Hepatocyte (in vitro differentiated cells): ENCODE measurements around the gene LRRC45. TPM values are rescaled to one million over a fixed set of nuclear protein-coding genes. Genes with fewer than 3 reads are reported as not detected.

Source experiments
- DNase-seq: peaks from one replicate; pipeline ENCODE4 v3.0.0-alpha.2; 2016; ENCODE audit warnings: low spot score
- H2AFZ ChIP-seq: fragments of 200-600 bp; sonication (generic); 2 replicates; pipeline ENCODE4 v1.6.0; 2016; ENCODE audit warnings: antibody characterized with exemption, mild to moderate bottlenecking
- H3K27ac ChIP-seq: fragments of 200-600 bp; sonication (generic); 2 replicates; pipeline ENCODE4 v1.5.1; 2016; ENCODE audit warnings: mild to moderate bottlenecking
- H3K27me3 ChIP-seq: fragments of 200-600 bp; sonication (generic); 2 replicates; pipeline ENCODE4 v1.6.1; 2016
- H3K36me3 ChIP-seq: fragments of 200-600 bp; sonication (generic); replicated peaks from 2 replicates; pipeline ENCODE4 v1.5.1; 2016; ENCODE audit warnings: low read depth; ENCODE audit not compliant: insufficient read depth
- H3K4me1 ChIP-seq: fragments of 200-600 bp; sonication (generic); 2 replicates; pipeline ENCODE4 v1.5.1; 2016; ENCODE audit warnings: mild to moderate bottlenecking, moderate library complexity; ENCODE audit not compliant: insufficient read depth
- H3K4me2 ChIP-seq: fragments of 200-600 bp; sonication (generic); 2 replicates; pipeline ENCODE4 v1.6.0; 2016
- H3K4me3 ChIP-seq: fragments of 200-600 bp; sonication (generic); 2 replicates; pipeline ENCODE4 v1.5.1; 2016; ENCODE audit warnings: mild to moderate bottlenecking
- H3K79me2 ChIP-seq: fragments of 200-600 bp; sonication (generic); 2 replicates; pipeline ENCODE4 v1.6.0; 2017; ENCODE audit warnings: mild to moderate bottlenecking
- H3K9me2 ChIP-seq: fragments of 200-600 bp; sonication (generic); replicated peaks from 2 replicates; pipeline ENCODE4 v1.6.0; 2017; ENCODE audit warnings: mild to moderate bottlenecking; ENCODE audit not compliant: insufficient read depth
- H3K9me3 ChIP-seq: fragments of 200-600 bp; sonication (generic); 2 replicates; pipeline ENCODE4 v1.5.1; 2016; ENCODE audit warnings: low read depth, mild to moderate bottlenecking
- H4K20me1 ChIP-seq: fragments of 200-600 bp; sonication (generic); 2 replicates; pipeline ENCODE4 v1.6.0; 2016; ENCODE audit warnings: mild to moderate bottlenecking; ENCODE audit not compliant: insufficient read depth, poor library complexity, severe bottlenecking
- EZH2 ChIP-seq: fragments of 200-600 bp; sonication (generic); IDR thresholded peaks from 2 replicates; pipeline ENCODE4 v1.6.1; 2016; ENCODE audit warnings: antibody characterized with exemption, mild to moderate bottlenecking, borderline replicate concordance
- EZH2phosphoT487 ChIP-seq: fragments of 200-600 bp; sonication (generic); IDR thresholded peaks from one replicate; pipeline ENCODE4 v1.6.1; 2018; ENCODE audit warnings: antibody characterized with exemption, mild to moderate bottlenecking, low read depth, moderate library complexity; ENCODE audit not compliant: unreplicated experiment, severe bottlenecking
- WGBS: methylation state at CpG from one replicate; pipeline ENCODE4 v1.1.6; 2016; ENCODE audit warnings: low lambda C conversion rate; ENCODE audit errors: missing lambda C conversion rate; 5-methylcytosine and 5-hydroxymethylcytosine counted together
- polyA plus RNA-seq: library from polyadenylated mRNA; unstranded; fragments of >200 nt; fragmentation: Nextera tagmentation; extraction: Ambion mirVana; gene quantifications from 2 replicates; pipeline ENCODE4 v1.2.1, GENCODE V29; 2016
- total RNA-seq: library from RNA; depleted of rRNA; stranded (reverse); fragments of >200 nt; gene quantifications from 2 replicates; pipeline ENCODE4 v1.2.3, GENCODE V29; 2014
- TF ChIP-seq, protein P1 (sequence below): fragments of 200-600 bp; sonication (generic); IDR thresholded peaks from 2 replicates; pipeline ENCODE4 v1.5.1; 2016; ENCODE audit warnings: antibody characterized with exemption, mild to moderate bottlenecking; ENCODE audit not compliant: poor library complexity

LRRC45 gene
- total and polyA plus RNA-seq, 2 experiments from 2014 or later, result 12.8 to 14.7 TPM

DNA sequence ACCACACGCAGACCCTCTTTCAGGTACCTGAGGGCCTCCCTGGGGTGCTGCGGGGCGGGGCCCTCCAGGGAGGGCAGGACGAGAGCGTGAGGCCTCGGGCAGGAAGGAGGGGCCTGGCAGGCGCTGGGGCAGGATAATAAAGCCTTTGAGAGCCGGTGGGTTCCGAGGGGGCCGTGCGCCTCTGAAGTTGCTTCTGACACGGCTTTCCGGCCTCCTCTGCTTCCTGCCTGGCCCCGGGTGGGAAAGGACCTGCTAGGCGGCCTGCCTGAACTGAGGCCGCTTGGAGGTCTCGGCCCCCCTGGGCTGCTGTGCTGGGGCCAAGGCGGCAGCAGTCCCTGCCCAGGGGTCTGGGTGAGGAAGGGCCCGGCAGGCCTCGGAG is 10.9 kb upstream of the LRRC45 start:
- TF ChIP-seq, protein P1, sequence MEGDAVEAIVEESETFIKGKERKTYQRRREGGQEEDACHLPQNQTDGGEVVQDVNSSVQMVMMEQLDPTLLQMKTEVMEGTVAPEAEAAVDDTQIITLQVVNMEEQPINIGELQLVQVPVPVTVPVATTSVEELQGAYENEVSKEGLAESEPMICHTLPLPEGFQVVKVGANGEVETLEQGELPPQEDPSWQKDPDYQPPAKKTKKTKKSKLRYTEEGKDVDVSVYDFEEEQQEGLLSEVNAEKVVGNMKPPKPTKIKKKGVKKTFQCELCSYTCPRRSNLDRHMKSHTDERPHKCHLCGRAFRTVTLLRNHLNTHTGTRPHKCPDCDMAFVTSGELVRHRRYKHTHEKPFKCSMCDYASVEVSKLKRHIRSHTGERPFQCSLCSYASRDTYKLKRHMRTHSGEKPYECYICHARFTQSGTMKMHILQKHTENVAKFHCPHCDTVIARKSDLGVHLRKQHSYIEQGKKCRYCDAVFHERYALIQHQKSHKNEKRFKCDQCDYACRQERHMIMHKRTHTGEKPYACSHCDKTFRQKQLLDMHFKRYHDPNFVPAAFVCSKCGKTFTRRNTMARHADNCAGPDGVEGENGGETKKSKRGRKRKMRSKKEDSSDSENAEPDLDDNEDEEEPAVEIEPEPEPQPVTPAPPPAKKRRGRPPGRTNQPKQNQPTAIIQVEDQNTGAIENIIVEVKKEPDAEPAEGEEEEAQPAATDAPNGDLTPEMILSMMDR, result no peak
- TF ChIP-seq EZH2phosphoT487 (no peak), EZH2 (no peak)
- no peaks in the 10 kb centered on the region for H4K20me1 ChIP-seq
- H3K36me3 ChIP-seq, result no peaks in the 10 kb centered on the region
- H2AFZ ChIP-seq, result no peak overlapping the region
- H3K4me2 ChIP-seq, result no peak overlapping the region
- H3K79me2 ChIP-seq, result no peaks in the 10 kb centered on the region
- no peaks in the 10 kb centered on the region for H3K9me3 ChIP-seq
- peak overlapping the region; percentile 76 for H3K27ac ChIP-seq
- WGBS, result 77% methylated on average over 19 of the region's 20 CpGs
- no peaks in the 10 kb centered on the region for H3K9me2 ChIP-seq
- H3K4me3 ChIP-seq, result no peak overlapping the region
- peaks cover 10% of the 10 kb centered on the region for H3K4me1 ChIP-seq
- H3K27me3 ChIP-seq, result no peaks in the 10 kb centered on the region
- no peak for DNase-seq

DNA sequence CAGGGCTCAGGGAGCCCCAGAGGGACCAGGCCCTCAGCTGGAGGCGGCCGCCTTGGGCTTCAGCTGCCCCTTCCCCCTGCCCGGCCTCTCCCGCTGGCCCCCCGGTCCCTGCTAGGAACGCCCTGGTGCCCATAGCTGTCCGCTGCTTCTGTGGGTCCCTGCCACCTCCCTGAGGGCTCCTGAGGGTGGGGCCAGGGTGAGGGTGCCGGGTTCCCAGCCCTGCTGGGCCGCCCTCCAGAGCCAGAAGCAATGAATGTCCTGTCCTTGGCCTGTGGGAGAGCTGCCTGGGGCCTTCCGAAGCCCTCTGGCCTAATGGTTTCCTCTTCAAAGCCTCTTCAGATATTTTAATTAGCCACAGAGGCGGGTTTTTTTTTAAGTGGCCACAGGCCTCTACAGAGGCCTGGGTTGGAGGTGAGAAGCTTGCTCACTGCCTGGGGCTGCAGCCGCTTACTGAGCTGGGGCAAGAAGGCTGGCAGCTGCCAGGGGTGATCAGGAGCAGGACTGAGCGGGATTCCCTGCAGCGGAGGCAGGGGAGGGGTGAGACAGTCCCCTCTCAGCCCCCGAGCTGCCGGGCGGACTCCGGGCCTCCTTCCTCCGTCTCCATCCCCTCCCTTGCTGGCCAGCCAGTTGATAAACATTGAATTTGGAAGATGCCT is 10.3 kb upstream of the LRRC45 start:
- no peaks in the 10 kb centered on the region for H3K79me2 ChIP-seq
- H3K9me3 ChIP-seq, result no peaks in the 10 kb centered on the region
- H3K4me1 ChIP-seq, result peaks cover 10% of the 10 kb centered on the region
- no peaks in the 10 kb centered on the region for H3K9me2 ChIP-seq
- WGBS, result 70% methylated on average over 16 of the region's 19 CpGs
- H3K36me3 ChIP-seq, result no peaks in the 10 kb centered on the region
- DNase-seq, result no peak
- peak overlapping the region; percentile 76 for H3K27ac ChIP-seq
- no peak overlapping the region for H3K4me3 ChIP-seq
- no peaks in the 10 kb centered on the region for H4K20me1 ChIP-seq
- H3K4me2 ChIP-seq, result peak overlapping the region; percentile 19
- TF ChIP-seq, protein P1, result no peak
- TF ChIP-seq EZH2 (no peak), EZH2phosphoT487 (no peak)
- no peak overlapping the region for H2AFZ ChIP-seq
- H3K27me3 ChIP-seq, result no peaks in the 10 kb centered on the region

DNA sequence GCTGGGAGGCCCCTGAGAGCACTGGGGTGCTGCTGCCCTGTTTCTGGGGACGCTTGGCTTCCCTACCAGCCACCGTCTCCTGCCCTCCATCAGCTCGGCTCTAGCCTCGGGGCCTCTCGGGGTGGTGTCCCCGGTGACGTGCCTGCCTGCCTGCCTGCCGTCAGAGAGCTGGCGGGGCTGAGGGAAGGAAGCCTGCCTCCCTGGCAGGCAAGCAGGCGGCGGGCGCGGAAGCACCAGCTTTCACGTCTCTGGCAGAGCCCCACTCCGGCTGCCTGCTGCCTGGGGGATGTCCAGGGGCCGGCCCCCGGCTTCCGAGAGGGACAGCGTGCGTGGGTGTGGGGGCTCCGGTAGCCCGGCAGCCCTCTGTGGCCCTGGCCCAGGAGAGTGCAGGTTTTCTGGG is 9.8 kb upstream of the LRRC45 start:
- H3K4me1 ChIP-seq, result peaks cover 10% of the 10 kb centered on the region
- TF ChIP-seq, protein P1, result no peak
- TF ChIP-seq EZH2, result no peak
- no peak for TF ChIP-seq EZH2phosphoT487
- H3K36me3 ChIP-seq, result no peaks in the 10 kb centered on the region
- no peaks in the 10 kb centered on the region for H3K27me3 ChIP-seq
- H3K4me2 ChIP-seq, result peak overlapping the region; percentile 19
- H3K4me3 ChIP-seq, result no peak overlapping the region
- 72% methylated on average over 22 of the region's 22 CpGs for WGBS
- H3K27ac ChIP-seq, result peak overlapping the region; percentile 76
- H3K9me2 ChIP-seq, result no peaks in the 10 kb centered on the region
- H4K20me1 ChIP-seq, result no peaks in the 10 kb centered on the region
- no peaks in the 10 kb centered on the region for H3K9me3 ChIP-seq
- DNase-seq, result peak; percentile 39
- no peaks in the 10 kb centered on the region for H3K79me2 ChIP-seq
- no peak overlapping the region for H2AFZ ChIP-seq
